Dedifferentiated amniotic fluid mesenchymal stem cell (primary cell): Measurements from ENCODE around the gene IFT80.
"Not testable (repeated sequence)": the region's sequence is repeated elsewhere in the genome, so short reads cannot be mapped to it uniquely, and the experiment has no call there.

Source experiments
- DNase-seq: peaks from one replicate; pipeline ENCODE4 v3.0.0-alpha.2; 2016; ENCODE audit errors: extremely low spot score

Gene IFT80

DNA sequence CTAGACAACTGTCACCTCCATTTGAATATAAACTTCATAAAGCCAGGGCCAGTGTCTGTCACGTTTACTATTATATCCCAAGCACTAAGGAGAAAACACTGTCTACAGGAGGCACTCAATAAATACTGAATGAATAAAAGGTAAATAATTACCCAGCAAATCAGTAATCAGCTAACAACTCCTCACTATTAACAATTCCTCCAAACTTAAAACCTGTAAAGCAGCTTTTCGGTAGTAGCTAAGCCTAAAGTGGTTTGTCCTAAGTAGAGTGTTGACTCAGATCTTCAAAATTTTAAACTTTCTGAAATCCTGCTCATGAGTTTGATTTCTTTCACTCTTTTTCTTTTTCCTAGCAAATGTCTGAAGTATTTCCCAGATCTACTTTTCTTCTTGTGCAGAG is 133.9 kb downstream of the IFT80 start:
- no peak for DNase-seq

DNA sequence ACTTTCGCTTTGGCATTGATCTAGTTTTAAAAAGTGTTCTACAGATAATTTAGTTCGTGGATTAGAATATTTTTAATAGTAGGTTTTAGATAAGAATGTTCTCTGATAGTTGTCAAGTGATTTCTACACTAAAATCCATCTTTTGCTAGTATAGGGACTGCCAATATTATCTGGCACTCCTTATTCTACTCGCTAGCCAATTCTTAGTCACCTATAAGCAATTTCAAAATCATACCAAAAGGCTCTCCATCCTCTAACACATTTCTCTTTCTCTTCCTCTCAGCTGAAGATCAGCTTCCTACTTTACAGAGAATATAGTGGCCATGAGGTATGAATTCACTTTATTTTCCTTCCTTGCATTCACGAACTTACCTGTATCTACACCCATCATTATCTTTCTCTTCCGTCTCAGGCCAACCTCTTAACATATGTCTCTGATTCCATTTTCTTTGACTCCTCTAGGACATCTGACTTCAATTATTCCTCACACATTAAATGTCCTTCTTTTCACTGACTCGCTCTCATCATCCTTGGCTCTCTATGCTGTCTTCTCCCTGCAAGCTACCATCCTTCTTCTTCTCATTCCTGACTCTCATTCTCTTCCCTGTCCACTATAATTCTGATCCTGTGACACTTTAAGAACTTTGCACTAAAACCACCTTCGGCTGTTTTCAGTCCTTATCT is 138.3 kb downstream of the IFT80 start:
- DNase-seq = no peak

DNA sequence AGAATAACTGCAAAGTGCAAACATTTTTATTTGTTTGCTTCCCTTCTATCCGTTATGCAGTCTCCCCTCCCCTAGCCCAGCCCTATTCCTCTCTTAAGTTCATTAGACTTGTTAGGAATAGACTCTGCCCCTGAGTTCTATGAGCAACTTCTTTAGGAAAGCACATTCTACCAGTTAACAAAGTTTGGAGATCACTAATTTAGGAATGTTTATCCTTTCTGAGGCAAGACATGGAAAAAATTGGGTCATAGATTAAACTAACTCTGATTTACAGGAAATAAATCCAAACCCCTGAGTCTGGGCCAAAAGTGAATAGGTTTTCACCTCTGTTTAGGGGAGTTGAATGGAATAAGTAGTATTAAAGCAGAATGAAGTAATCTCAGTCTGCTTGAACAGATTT is 139.4 kb downstream of the IFT80 start:
- DNase-seq = peak; percentile 19

DNA sequence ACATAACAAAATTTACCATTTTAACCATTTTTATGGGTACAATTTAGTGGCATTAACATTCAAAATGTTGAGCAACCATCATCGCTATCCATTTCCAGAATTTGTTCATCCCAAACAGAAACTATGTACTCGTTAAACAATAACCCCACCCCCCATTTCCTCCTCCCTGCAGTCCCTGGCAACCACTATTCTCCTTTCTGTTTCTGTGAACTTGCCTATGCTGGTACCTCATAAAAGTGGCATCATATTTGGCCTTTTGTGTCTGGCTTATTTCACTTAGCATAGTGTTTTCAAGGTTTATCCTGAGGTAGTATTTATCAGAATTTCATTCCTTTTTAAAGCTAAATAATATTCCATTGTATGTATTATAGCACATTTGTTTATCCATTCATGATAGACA is 141.4 kb downstream of the IFT80 start:
- no peak for DNase-seq

DNA sequence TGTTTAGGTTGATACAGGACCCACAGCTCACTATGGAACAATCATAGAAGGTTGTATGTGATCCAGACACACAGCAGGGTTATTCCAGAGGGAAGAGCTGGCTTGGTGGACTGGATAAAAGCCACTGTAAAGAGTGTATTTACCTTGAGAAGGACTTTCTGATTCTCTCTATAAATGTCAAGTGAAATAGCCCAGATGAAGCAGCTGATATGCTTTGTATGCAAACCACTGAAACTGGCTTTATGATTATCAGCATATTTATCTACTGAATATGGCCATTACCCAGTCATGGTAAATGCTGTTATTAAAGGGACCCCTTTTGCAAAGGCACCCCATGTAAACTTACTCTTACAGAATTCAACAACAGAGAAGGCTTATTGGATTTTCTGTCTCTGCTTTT is 145.7 kb downstream of the IFT80 start:
- no peak for DNase-seq

DNA sequence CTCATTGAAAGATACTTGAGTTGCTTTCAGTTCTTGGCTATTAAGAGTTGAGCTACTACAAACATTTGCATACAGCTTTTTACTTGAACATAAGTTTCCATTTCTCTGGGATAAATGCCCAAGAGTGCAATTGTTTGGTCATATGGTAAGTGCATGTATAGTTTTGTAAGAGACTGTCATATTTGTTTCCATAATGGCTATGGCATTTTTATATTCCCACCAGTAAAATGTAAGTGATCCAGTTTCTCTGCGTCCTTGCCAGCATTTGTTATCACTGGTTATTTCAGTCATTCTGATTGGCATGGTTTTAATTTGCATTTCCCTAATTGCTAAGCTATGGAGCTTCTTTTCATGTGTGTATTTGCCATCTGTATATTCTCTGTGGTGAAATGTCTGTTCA is 151.3 kb downstream of the IFT80 start:
- no peak for DNase-seq

DNA sequence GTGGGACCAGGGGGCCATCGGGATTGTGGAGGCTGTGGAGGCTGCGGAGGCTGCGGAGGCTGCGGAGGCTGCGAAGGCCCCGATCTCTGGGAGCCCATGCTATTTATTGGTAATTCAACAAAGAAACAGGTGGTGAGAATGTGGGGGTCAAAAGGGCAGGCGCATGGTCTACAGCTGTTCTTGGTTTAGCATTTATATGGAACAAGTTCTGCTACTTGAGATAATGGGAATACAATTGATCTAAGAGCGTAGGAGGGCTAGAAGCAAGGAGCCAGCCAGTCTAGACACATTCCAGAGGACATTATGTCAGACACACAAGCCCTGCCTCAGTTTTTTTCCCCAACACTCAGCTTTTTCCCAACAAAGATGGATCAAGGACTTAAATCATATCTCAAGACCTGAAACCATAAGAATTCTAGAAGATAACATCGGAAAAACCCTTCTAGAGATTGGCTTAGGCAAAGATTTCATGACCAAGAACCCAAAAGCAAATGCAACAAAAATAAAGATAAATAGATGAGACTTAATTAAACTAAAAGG is 153.7 kb downstream of the IFT80 start:
- DNase-seq = no peak

DNA sequence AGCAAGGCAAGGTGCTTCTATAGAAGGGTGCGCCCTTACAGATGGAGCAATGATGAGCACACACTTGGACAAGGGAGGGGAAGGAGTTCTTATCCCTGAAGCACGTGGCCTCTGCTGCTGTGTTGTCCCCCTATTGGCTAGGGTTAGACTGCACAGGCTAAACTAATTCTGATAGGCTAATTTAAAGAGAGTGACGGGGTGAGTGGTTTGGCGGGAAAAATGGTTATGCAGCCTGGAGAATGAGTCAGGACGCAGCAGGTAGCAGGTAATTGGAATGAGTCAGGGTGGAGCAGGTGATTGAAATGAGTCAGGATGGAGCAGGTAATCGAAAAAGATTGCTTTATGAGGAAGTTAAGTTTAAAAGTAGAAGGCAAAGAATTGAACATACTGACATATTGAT is 158.3 kb downstream of the IFT80 start:
- not testable (repeated sequence) for DNase-seq

DNA sequence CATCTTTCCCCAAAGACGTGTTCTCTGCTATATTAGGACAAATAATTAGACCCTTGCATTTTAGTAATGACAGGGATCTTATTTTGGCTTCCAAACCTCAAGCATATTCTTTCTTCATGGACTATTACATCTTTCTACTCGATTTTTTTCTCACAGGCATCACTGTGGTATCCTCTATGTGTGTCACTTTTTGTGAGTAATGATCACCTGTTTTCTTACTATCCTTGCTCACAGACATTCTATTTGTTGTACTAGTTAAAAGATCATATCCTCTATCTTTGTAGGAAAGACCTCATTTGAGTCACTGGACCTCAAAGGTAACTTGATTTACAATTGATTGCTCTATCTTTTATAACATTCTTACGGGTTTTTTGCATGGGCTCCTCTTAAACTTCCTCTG is 167.0 kb downstream of the IFT80 start:
- no peak for DNase-seq

DNA sequence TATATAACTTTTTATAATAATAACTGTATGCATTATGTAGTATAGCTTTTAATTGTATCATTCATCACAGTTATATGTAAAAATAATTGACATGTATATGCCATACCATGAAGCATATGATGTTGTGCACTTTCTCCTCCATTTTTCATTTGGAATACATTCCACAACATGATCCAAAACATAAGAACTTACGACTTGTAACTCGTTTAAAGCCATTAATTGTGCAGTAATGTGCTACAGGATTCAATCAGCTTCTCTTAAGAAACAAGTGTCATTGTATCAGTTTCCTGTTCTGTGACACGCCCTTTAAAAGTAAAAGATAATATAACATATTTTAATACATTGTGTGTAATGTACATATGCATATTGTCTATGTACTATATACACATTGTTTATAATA is 171.6 kb downstream of the IFT80 start:
- DNase-seq = no peak

DNA sequence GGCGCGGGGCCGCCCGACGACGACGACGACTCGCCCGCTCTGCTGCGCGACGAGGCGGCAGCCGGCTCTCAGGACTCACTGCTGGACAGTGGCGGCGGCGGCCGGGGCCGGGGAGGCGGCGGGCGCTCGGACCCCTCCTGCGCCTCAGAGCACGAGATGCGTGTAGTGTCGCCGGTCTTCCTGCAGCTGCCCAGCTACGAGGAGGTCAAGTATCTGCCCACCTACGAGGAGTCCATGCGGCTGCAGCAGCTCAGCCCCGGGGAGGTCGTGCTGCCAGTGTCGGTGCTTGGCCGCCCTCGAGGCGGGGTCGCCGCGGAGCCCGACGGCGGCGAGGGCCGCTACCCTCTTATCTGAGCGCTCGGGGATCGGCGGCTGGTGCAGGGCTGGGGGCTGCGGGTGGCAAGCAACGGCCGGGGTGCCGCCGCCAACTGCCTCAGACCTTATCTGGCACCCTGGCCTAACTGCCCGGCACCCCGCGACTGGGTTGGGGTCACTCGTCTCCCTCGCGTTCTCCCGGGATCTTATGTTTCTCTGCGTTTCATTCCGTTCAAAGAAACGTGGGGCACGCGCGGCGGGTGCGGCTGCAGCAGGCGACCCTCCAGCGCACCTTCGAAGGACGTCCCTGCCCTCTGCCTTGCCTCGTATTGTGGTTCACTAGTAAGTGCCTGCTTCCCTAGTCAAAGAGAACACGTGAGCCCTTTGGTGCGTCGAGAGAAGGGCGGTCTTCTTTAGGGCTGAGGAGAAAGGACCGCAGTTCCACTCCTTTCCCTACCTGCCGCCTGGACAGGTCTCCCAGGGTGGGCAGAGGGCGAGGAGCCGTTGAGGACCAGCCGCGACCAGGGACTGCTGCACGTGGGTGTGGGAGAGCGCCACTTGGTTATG is 172.8 kb downstream of the IFT80 start:
- no peak for DNase-seq

DNA sequence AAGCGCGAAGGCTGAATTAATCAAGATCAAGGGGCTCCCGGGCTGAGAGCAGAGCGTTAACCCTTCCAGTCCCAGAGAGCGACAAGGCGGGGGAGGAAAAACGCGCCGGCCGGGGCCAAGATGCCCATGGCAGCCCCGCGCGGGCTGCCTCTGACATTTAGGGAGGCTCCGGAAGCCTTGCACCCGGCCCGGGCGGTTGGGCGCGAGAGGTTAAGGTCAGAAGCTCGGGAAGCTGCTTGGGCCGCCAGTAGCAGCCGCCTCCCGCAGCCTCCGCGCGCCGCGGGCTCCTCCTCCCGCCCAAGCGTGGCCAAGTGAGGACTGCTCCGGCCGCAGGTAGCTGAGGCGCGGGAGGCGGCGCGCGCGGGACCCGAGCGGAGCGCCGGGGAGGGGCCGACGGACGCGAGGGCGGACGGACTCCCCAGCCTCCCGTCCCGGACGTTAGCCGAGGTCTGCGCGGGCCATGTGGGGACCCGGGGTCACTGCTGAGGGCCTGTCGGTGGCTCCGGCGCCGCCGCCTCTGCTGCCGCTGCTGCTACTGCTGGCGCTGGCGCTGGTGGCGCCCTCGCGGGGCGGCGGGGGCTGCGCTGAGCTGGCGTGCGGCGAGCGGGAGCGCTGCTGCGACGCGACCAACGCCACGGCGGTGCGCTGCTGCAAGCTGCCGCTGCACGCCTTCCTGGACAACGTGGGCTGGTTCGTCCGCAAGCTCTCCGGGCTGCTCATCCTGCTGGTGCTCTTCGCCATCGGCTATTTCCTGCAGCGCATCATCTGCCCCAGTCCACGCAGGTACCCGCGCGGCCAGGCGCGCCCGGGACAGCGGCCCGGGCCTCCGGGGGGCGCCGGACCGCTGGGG is 173.6 kb downstream of the IFT80 start, which contains the start of gene C3orf80:
TSS of gene C3orf80 (plus strand) at position 247 of the 850 bp plus-strand sequence. CDS start at position 461, 214 bp downstream.
- DNase-seq = no peak

DNA sequence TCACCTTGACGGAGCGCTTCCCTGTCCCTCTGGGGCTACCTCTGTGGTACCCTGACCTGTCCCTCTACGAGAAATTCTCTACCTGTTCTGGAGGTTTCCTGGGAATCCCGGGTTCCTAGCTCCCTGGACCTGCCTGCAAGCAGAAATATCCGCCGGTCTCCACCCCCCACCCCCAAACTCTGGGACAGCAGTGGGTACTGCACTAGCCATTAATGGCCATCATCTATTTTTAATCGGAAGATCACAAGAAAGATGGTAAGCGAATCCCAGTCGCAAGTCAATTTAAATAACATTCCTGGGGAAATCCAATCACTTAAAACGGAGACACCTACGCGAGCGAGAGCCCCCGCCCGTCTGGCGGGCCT is 174.2 kb downstream of the IFT80 start:
- no peak for DNase-seq

DNA sequence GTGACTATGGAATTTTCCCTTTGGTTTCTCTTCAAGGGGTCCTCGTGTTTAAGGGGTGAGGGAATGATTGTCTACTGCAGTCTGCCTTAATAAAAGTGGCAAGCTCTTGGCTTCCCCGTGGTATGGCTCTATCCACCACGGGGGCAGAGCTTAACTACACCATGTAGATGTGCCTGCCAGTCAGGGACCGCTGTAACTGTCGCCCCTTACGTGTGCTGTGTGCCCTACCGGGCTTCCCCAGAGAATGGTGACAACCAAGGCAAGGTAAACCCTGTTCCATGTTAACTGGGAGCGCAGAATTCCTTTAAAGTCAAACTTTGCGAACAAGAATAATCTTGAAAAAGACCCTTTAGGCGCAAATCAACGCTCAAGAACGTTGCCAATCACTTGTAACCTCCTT is 174.8 kb downstream of the IFT80 start:
- no peak for DNase-seq

DNA sequence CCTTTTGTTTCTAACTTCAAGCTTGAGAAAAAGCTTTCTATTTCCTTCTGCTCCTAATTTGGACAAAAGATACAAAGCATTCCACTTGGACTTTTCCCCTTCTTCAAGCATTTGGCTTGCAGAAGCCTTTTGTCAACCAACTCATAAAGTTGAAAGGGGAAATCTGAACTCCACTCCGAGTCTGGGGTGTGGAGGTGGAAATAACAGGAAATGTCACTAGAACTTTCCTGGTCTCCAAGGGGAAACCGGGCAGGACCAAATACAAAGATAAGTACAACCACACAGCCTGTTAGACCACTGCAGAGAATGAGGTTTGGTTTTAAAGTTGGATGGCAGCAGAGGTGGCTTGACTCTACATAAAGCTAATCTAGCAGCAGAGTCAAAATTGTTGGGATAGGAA is 178.0 kb downstream of the IFT80 start:
- DNase-seq = no peak

DNA sequence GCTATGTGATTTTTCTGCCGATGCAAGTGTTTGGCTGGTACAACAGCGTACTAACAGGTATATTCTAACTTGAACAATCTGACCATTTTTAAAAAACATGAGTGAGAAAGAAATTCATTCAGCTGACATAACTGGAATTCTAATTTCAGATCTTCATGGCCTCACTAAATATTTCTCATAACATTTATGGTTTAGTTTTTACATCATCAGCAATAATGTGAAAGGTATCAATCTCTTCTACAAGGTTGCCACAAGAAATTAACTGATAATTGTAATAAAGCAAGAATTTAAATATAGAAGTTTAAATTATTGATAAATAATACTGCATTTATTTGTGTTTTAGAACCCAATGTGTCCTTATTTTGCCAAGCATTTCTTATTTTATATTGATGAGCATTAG is 179.0 kb downstream of the IFT80 start:
- DNase-seq = no peak

DNA sequence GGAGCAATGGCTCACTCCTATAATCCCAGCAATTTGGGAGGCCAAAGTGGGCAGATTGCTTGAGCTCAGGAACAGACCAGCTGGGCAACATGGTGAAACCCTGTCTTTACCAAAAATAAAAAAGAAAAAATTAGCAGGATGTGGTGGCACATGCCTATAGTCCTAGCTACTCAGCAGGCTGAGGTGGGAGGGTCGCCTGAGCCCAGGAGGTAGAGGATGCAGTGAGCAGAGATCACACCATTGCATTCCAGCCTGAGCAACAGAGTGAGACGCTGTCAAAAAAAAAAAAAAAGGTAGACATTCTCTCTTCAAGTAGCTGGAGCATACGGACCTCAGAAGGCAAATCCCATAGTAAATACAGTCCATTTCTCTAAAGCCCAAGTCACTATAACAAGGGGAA is 180.9 kb downstream of the IFT80 start:
- no peak for DNase-seq

DNA sequence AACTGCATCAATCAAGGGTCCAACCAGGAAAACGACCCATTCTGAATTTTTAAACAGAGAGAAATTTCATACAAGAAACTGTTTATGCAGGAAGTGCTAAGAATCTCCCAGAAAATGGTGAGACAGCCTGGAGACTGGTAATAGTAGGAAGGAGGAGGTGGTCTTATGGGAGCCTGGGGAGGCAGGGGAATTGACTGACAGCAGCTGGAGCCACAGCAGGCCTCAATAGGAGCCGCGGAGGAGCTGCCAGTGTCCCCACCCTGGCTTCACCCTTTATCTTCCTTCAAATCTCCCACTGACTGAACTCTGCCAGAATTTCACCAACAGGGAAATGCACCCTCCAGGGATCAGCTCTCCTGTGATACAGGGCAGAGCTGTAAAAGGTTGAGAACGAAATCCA is 181.3 kb downstream of the IFT80 start:
- no peak for DNase-seq

DNA sequence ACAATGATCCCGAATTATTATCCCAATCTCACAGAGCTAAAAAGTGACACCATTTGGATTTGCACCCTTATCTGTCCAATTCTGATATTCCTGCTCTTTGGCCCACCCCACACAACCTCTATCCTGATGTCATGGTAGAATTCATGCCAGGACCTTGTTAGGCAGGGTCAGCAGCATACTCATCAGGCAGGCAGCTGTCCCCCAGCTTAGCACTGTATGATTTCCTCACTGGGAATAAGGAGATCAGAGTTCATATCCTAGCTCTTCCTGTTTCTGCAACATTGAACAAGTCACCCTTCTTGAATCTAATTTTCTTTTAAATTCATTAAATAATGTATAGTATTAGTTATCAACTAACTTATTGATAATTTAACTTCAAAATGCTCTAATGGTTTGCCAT is 185.8 kb downstream of the IFT80 start:
- DNase-seq = no peak

DNA sequence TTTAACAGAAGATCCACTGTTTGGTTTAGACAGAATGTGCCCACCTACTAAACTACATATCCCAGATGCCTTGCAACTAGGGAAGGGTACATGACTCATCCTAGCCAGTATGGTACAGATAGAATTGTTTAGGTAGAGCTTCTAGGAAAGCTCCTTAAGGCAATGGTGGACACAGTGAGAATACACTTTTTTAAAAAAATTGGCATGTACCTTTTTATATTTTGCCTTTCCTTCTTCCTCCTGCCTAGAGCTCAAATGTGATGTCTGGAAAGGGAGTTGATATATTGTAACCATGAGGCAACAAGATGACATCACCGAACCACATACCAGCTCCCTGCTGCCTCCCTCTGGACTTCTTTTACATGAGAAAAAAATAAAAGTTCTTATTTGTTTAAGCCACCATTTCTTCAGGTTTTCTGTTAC is 188.2 kb downstream of the IFT80 start:
- no peak for DNase-seq

DNA sequence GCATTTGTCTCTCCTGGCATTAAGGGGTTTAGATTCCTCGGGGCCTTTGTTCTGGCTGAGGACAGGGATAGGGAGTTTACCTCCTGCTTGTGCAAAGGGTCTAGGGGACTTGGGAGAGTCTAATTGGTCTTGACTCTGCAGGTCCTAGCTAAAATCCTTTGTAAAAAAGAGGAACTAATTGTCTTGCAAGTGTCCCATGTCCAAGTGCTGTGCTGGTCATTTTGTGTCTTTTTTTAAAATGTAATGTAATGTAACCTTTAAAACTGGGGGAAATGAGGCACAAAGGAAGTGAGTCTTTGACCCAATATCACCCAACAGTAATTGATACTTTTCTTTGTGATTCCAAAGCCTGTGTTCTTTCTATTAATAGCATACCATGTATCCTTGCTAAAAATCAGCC is 188.7 kb downstream of the IFT80 start:
- DNase-seq = no peak
